LNCaP clone FGC (cell line): ENCODE data around the gene KCNC3.

Source experiments
- DNase-seq: peaks from one replicate; pipeline ENCODE4 v3.0.0-alpha.2; 2011; ENCODE audit warnings: low read depth
- H3K4me3 ChIP-seq: 2 replicates; pipeline ENCODE4 v1.5.1; 2011; ENCODE audit warnings: mild to moderate bottlenecking, low read depth, low read length, control low read depth
- CTCF ChIP-seq: IDR thresholded peaks from 2 replicates; pipeline ENCODE4 v1.5.1; 2012; ENCODE audit warnings: mild to moderate bottlenecking; ENCODE audit not compliant: control insufficient read depth, insufficient read depth; ENCODE audit errors: extremely low read depth

The KCNC3 gene

GRCh38 chr19:50371914-50372475 is 42.8 kb upstream of the KCNC3 start:
- DNase-seq, result no peak
- TF ChIP-seq CTCF, result no peak
- no peak overlapping the region for H3K4me3 ChIP-seq

- H3K4me3 ChIP-seq, result peak overlapping the region; percentile 59
- TF ChIP-seq CTCF, result peak; percentile 73
- peak; percentile 55 for DNase-seq
Measured at GRCh38 chr19:50368649-50369570, 39.7 kb upstream of the KCNC3 start.

- TF ChIP-seq CTCF, result no peak
- no peak for DNase-seq
- H3K4me3 ChIP-seq, result no peak within 1 kb of the TSS
Measured at GRCh38 chr19:50365434-50366306, 36.5 kb upstream of the KCNC3 start, which contains the start of gene NAPSA. Gene NAPSA (minus strand): TSS chr19:50365639. CDS start chr19:50365621, 18 bp downstream.

- no peak overlapping the region for H3K4me3 ChIP-seq
- no peak for TF ChIP-seq CTCF
- DNase-seq, result no peak
Measured at GRCh38 chr19:50362656-50363424, 33.7 kb upstream of the KCNC3 start.

- DNase-seq, result no peak
- no peak overlapping the region for H3K4me3 ChIP-seq
- TF ChIP-seq CTCF, result no peak
Measured at GRCh38 chr19:50362030-50362412, 32.8 kb upstream of the KCNC3 start.
